ENCODE measurements around the gene PARD3.

The PARD3 gene

GRCh38 chr10:34551295-34551694, 263.8 kb downstream of the PARD3 start:
- peaks cover 29% of the 10 kb centered on the region; the same call in 1 of the 2 replicates for H4K20me1 ChIP-seq (ENCODE audit: insufficient read depth, low read length)
- H3K4me3 ChIP-seq (ENCODE audit: low read depth in 1 of 2, low read length in 2 of 2): no peak overlapping the region
- H3K27me3 ChIP-seq (ENCODE audit: insufficient read depth, low read length, poor library complexity): no peaks in the 10 kb centered on the region
- no peak overlapping the region for H3K27ac ChIP-seq (ENCODE audit: low read length)
- no peak overlapping the region for H2AFZ ChIP-seq (ENCODE audit: low read depth, low read length)
- H3K4me2 ChIP-seq (ENCODE audit: insufficient read depth, low read length): no peak overlapping the region
- no peak for DNase-seq
- no peak for ATAC-seq (ENCODE audit: insufficient read depth, low read depth)
- TF ChIP-seq, protein P1, sequence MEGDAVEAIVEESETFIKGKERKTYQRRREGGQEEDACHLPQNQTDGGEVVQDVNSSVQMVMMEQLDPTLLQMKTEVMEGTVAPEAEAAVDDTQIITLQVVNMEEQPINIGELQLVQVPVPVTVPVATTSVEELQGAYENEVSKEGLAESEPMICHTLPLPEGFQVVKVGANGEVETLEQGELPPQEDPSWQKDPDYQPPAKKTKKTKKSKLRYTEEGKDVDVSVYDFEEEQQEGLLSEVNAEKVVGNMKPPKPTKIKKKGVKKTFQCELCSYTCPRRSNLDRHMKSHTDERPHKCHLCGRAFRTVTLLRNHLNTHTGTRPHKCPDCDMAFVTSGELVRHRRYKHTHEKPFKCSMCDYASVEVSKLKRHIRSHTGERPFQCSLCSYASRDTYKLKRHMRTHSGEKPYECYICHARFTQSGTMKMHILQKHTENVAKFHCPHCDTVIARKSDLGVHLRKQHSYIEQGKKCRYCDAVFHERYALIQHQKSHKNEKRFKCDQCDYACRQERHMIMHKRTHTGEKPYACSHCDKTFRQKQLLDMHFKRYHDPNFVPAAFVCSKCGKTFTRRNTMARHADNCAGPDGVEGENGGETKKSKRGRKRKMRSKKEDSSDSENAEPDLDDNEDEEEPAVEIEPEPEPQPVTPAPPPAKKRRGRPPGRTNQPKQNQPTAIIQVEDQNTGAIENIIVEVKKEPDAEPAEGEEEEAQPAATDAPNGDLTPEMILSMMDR (IDR thresholded peaks at IDR 0.05; ENCODE audit: borderline replicate concordance, extremely low read depth, low read length, poor library complexity, severe bottlenecking): no peak
- no peak for TF ChIP-seq EZH2 (IDR thresholded peaks at IDR 0.05; ENCODE audit: borderline replicate concordance, low read depth, low read length, severe bottlenecking)
- no peaks in the 10 kb centered on the region for H3K4me1 ChIP-seq (ENCODE audit: insufficient read depth, low read length)
- H3K9me3 ChIP-seq (ENCODE audit: insufficient read depth, low read length, severe bottlenecking): no peaks in the 10 kb centered on the region
- H3K36me3 ChIP-seq (ENCODE audit: insufficient read depth, low read length): no peaks in the 10 kb centered on the region
- H3K79me2 ChIP-seq (ENCODE audit: insufficient read depth, low read length): peaks cover 50% of the 10 kb centered on the region
- H3K9ac ChIP-seq (ENCODE audit: low read depth, low read length): no peak overlapping the region

- TF ChIP-seq, protein P1 (IDR thresholded peaks at IDR 0.05; ENCODE audit: borderline replicate concordance, extremely low read depth, low read length, poor library complexity, severe bottlenecking): no peak
- no peak for ATAC-seq (ENCODE audit: insufficient read depth, low read depth)
- H3K4me2 ChIP-seq (ENCODE audit: insufficient read depth, low read length): no peak overlapping the region
Measured at GRCh38 chr10:34549953-34550352, 265.1 kb downstream of the PARD3 start.

GRCh38 chr10:34549001-34549400, 266.1 kb downstream of the PARD3 start:
- Histone ChIP-seq H3K79me2 (ENCODE audit: insufficient read depth, low read length) (peaks cover 47% of the 10 kb centered on the region), H3K9ac (ENCODE audit: low read depth, low read length) (no peak overlapping the region), H3K4me2 (ENCODE audit: insufficient read depth, low read length) (no peak overlapping the region), H3K4me1 (ENCODE audit: insufficient read depth, low read length) (no peaks in the 10 kb centered on the region), H3K4me3 (ENCODE audit: low read depth in 1 of 2, low read length in 2 of 2) (no peak overlapping the region), H3K27ac (ENCODE audit: low read length) (no peak overlapping the region), H3K9me3 (ENCODE audit: insufficient read depth, low read length, severe bottlenecking) (no peaks in the 10 kb centered on the region), H3K27me3 (ENCODE audit: insufficient read depth, low read length, poor library complexity) (no peaks in the 10 kb centered on the region), H3K36me3 (ENCODE audit: insufficient read depth, low read length) (no peaks in the 10 kb centered on the region), H4K20me1 (ENCODE audit: insufficient read depth, low read length) (peaks cover 21% of the 10 kb centered on the region; the same call in 1 of the 2 replicates), H2AFZ (ENCODE audit: low read depth, low read length) (no peak overlapping the region)
- no peak for ATAC-seq (ENCODE audit: insufficient read depth, low read depth)
- no peak for DNase-seq
- TF ChIP-seq, protein P1 (IDR thresholded peaks at IDR 0.05; ENCODE audit: borderline replicate concordance, extremely low read depth, low read length, poor library complexity, severe bottlenecking): no peak
- no peak for TF ChIP-seq EZH2 (IDR thresholded peaks at IDR 0.05; ENCODE audit: borderline replicate concordance, low read depth, low read length, severe bottlenecking)

More at GRCh38 chr10:34549953-34550352, 265.1 kb downstream of the PARD3 start:
- H3K27me3 ChIP-seq (ENCODE audit: insufficient read depth, low read length, poor library complexity): no peaks in the 10 kb centered on the region
- peaks cover 47% of the 10 kb centered on the region for H3K79me2 ChIP-seq (ENCODE audit: insufficient read depth, low read length)
- H3K27ac ChIP-seq (ENCODE audit: low read length): no peak overlapping the region
- H3K9me3 ChIP-seq (ENCODE audit: insufficient read depth, low read length, severe bottlenecking): no peaks in the 10 kb centered on the region
- no peak overlapping the region for H3K9ac ChIP-seq (ENCODE audit: low read depth, low read length)
- no peak overlapping the region for H2AFZ ChIP-seq (ENCODE audit: low read depth, low read length)
- H3K4me1 ChIP-seq (ENCODE audit: insufficient read depth, low read length): no peaks in the 10 kb centered on the region
- peaks cover 25% of the 10 kb centered on the region; the same call in 1 of the 2 replicates for H4K20me1 ChIP-seq (ENCODE audit: insufficient read depth, low read length)
- no peak overlapping the region for H3K4me3 ChIP-seq (ENCODE audit: low read depth in 1 of 2, low read length in 2 of 2)
- no peaks in the 10 kb centered on the region for H3K36me3 ChIP-seq (ENCODE audit: insufficient read depth, low read length)
- no peak for DNase-seq

DNA sequence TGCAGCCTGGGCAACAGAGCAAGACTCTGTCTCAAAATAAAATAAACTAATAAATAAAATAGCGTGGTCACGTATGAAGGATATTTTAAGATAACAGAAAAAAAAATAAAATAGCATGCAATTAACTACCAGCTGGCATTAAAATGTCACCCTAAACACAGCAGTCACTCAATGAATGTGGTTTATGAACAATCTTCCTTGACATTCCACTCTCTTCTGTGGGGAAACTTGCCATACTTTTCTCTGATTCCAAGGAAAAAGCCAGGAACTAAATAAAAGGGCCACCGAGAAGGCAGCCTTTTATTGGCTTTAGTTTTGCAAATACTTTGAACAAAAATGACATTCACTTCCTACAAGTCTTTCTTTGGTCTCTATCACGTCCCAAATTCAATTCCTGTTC, 266.6 kb downstream of the PARD3 start:
- no peak for ATAC-seq (ENCODE audit: insufficient read depth, low read depth)

More for the DNA sequence above, 266.6 kb downstream of the PARD3 start:
- Histone ChIP-seq H3K27me3 (ENCODE audit: insufficient read depth, low read length, poor library complexity) (no peaks in the 10 kb centered on the region), H3K36me3 (ENCODE audit: insufficient read depth, low read length) (no peaks in the 10 kb centered on the region), H2AFZ (ENCODE audit: low read depth, low read length) (no peak overlapping the region), H3K9ac (ENCODE audit: low read depth, low read length) (no peak overlapping the region), H4K20me1 (ENCODE audit: insufficient read depth, low read length) (peaks cover 18% of the 10 kb centered on the region; the same call in 1 of the 2 replicates), H3K4me2 (ENCODE audit: insufficient read depth, low read length) (no peak overlapping the region), H3K4me1 (ENCODE audit: insufficient read depth, low read length) (no peaks in the 10 kb centered on the region), H3K4me3 (ENCODE audit: low read depth in 1 of 2, low read length in 2 of 2) (no peak overlapping the region), H3K9me3 (ENCODE audit: insufficient read depth, low read length, severe bottlenecking) (no peaks in the 10 kb centered on the region), H3K79me2 (ENCODE audit: insufficient read depth, low read length) (peaks cover 49% of the 10 kb centered on the region), H3K27ac (ENCODE audit: low read length) (no peak overlapping the region)
- no peak for TF ChIP-seq EZH2 (IDR thresholded peaks at IDR 0.05; ENCODE audit: borderline replicate concordance, low read depth, low read length, severe bottlenecking)
- TF ChIP-seq, protein P1 (IDR thresholded peaks at IDR 0.05; ENCODE audit: borderline replicate concordance, extremely low read depth, low read length, poor library complexity, severe bottlenecking): no peak
- no peak for DNase-seq
